AG04450 (cell line): ENCODE measurements around the gene ST3GAL3. TPM values are rescaled to one million over a fixed set of nuclear protein-coding genes. Genes with fewer than 3 reads are reported as not detected.

Experiments
- CTCF ChIA-PET: fragments of 300-600, 350-600 bp; formaldehyde crosslinking; extraction: SDS; loops from one replicate; lab custom pipeline; 2022; ENCODE audit warnings: antibody characterized with exemption, inconsistent platforms; lab: Charles Lee
- POLR2A ChIA-PET: fragments of 350-600 bp; formaldehyde crosslinking; extraction: SDS; loops from one replicate; lab custom pipeline; 2021; ENCODE audit warnings: antibody characterized with exemption, inconsistent platforms; lab: Yijun Ruan, JAX
- DNase-seq: peaks from one replicate; pipeline ENCODE4 v3.0.0-alpha.2; 2011; ENCODE audit warnings: low read depth, low spot score
- H3K27ac ChIP-seq: one replicate; pipeline ENCODE4 v1.5.1; 2012; ENCODE audit warnings: low read depth, low read length, control low read depth
- H3K27me3 ChIP-seq: one replicate; pipeline ENCODE4 v1.6.0; 2012; ENCODE audit warnings: low read length; ENCODE audit not compliant: control insufficient read depth, insufficient read depth
- H3K4me3 ChIP-seq: 2 replicates; pipeline ENCODE4 v1.5.1; 2011; ENCODE audit warnings: mild to moderate bottlenecking, low read depth, low read length, control low read depth
- H3K9me3 ChIP-seq: 2 replicates; pipeline ENCODE4 v1.5.1; 2012; ENCODE audit warnings: low read length; ENCODE audit not compliant: control insufficient read depth, insufficient read depth
- polyA plus RNA-seq: library from polyadenylated mRNA; depleted of rRNA; stranded (reverse); fragments of >200 nt; gene quantifications from 2 replicates; pipeline ENCODE4 v1.2.3, GENCODE V29; 2011
- TF ChIP-seq, protein P1 (sequence below): IDR thresholded peaks from 2 replicates; pipeline ENCODE4 v1.5.1; 2011; ENCODE audit warnings: low read depth, low read length, control low read depth, inconsistent platforms

Gene ST3GAL3
- polyA plus RNA-seq, 1 experiment = 11.5 TPM

DNA sequence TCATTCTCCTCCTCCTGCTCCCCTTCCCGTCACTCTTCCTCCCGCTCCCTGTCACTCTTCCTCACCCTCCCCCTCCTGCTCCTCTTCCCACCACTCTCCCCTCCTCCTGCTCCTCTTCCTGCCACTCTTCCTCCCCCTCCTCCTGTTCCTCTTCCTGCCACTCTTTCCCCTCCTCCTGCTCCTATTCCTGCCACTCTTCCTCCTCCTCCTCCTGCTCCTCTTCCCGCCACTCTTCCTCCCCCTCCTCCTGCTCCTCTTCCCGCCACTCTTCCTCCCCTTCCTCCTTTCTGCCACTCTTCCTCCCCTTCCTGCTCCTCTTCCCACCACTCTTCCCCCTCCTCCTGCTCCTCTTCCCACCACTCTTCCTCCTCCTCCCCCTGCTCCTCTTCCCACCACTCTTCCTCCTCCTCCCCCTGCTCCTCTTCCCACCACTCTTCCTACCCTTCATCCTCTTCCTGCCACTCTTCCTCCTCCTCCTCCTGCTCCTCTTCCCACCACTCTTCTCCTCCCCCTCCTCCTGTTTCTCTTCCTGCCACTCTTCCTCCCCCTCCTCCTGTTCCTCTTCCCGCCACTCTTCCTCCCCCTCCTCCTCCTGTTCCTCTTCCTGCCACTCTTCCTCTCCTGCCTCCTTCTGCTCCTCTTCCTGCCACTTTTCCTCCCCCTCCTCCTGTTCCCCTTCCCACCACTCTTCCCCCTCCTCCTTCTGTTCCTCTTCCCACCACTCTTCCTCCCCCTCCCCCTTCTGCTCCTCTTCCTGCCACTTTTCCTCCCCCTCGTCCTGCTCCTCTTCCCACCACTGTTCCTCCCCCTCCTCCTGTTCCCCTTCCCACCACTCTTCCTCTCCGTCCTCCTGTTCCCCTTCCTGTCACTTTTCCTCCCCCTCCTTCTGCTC is 197.6 kb downstream of the ST3GAL3 start:
- Histone ChIP-seq H3K9me3 (no peaks in the 10 kb centered on the region), H3K27me3 (no peaks in the 10 kb centered on the region), H3K27ac (no peak overlapping the region), H3K4me3 (no peak overlapping the region)
- POLR2A ChIA-PET = no interaction called here
- TF ChIP-seq, protein P1, sequence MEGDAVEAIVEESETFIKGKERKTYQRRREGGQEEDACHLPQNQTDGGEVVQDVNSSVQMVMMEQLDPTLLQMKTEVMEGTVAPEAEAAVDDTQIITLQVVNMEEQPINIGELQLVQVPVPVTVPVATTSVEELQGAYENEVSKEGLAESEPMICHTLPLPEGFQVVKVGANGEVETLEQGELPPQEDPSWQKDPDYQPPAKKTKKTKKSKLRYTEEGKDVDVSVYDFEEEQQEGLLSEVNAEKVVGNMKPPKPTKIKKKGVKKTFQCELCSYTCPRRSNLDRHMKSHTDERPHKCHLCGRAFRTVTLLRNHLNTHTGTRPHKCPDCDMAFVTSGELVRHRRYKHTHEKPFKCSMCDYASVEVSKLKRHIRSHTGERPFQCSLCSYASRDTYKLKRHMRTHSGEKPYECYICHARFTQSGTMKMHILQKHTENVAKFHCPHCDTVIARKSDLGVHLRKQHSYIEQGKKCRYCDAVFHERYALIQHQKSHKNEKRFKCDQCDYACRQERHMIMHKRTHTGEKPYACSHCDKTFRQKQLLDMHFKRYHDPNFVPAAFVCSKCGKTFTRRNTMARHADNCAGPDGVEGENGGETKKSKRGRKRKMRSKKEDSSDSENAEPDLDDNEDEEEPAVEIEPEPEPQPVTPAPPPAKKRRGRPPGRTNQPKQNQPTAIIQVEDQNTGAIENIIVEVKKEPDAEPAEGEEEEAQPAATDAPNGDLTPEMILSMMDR = no peak
- DNase-seq = no peak
- CTCF ChIA-PET = no interaction called here

- TF ChIP-seq, protein P1 = no peak
- H3K4me3 ChIP-seq = no peak overlapping the region
- H3K27me3 ChIP-seq = no peaks in the 10 kb centered on the region
- ChIA-PET CTCF (no interaction called here), POLR2A (no interaction called here)
- DNase-seq = no peak
- no peaks in the 10 kb centered on the region for H3K9me3 ChIP-seq
- H3K27ac ChIP-seq = no peak overlapping the region
Measured at GRCh38 chr1:43908226-43908625, 200.9 kb downstream of the ST3GAL3 start.

- TF ChIP-seq, protein P1 = no peak
- CTCF ChIA-PET = no interaction called here
- DNase-seq = no peak
- Histone ChIP-seq H3K27ac (no peak overlapping the region), H3K9me3 (no peaks in the 10 kb centered on the region), H3K4me3 (no peak overlapping the region), H3K27me3 (no peaks in the 10 kb centered on the region)
- POLR2A ChIA-PET = no interaction called here
Measured at GRCh38 chr1:43908858-43909257, 201.5 kb downstream of the ST3GAL3 start.

- ChIA-PET CTCF (interaction anchor here (1.1 to 5.2 kb wide), 2 partner anchors 24 to 147 kb away, joined by 3 to 29 read pairs; no protein-coding TSS in a partner anchor), POLR2A (no interaction called here)
- Histone ChIP-seq H3K27ac (no peak overlapping the region), H3K9me3 (no peaks in the 10 kb centered on the region), H3K27me3 (no peaks in the 10 kb centered on the region), H3K4me3 (no peak overlapping the region)
- TF ChIP-seq, protein P1 = no peak
- no peak for DNase-seq
Measured at GRCh38 chr1:43910343-43910742, 203.0 kb downstream of the ST3GAL3 start.

DNA sequence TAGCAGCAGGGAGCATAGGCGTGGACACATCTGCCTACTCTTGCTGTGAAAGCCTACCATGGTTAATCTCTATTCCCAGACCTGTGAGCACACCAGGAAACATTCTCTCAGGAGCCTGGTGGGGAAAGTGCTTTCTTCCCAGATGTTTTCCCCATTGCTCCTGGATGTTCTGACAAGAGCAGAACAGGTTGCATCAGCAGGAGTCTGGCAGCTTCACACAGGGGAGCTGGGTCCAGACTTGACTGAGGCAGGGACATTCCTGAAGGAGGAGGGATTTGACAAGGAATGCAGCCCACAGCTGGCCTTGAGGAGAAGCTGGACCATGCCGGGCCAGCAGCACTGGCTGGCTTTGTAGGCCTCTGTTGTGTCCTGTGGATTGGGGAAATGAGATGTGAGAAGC is 205.3 kb downstream of the ST3GAL3 start:
- DNase-seq = peak; percentile 54
- no peak overlapping the region for H3K4me3 ChIP-seq
- peak overlapping the region; percentile 52 for H3K27ac ChIP-seq
- POLR2A ChIA-PET = interaction anchor here (1.0 kb wide), 1 partner anchor 16 kb away, joined by 3 read pairs; no protein-coding TSS in a partner anchor
- H3K9me3 ChIP-seq = no peaks in the 10 kb centered on the region
- no peaks in the 10 kb centered on the region for H3K27me3 ChIP-seq
- TF ChIP-seq, protein P1 = no peak
- CTCF ChIA-PET = interaction anchor here (0.7 to 5.2 kb wide), 4 partner anchors 22 to 150 kb away, joined by 3 to 29 read pairs (median 6); no protein-coding TSS in a partner anchor
